Measurements from ENCODE around the gene MMD. TPM values are rescaled to one million over a fixed set of nuclear protein-coding genes. Genes with fewer than 3 reads are reported as not detected.
A peak's percentile ranks its signal among the peaks of the same experiment; 100 is the strongest.
"Not testable (repeated sequence)": the region's sequence is repeated elsewhere in the genome, so short reads cannot be mapped to it uniquely, and the experiment has no call there.

The MMD gene
- total RNA-seq, 2 donors from 2014 or later, result 11.6 to 13.9 TPM

DNA sequence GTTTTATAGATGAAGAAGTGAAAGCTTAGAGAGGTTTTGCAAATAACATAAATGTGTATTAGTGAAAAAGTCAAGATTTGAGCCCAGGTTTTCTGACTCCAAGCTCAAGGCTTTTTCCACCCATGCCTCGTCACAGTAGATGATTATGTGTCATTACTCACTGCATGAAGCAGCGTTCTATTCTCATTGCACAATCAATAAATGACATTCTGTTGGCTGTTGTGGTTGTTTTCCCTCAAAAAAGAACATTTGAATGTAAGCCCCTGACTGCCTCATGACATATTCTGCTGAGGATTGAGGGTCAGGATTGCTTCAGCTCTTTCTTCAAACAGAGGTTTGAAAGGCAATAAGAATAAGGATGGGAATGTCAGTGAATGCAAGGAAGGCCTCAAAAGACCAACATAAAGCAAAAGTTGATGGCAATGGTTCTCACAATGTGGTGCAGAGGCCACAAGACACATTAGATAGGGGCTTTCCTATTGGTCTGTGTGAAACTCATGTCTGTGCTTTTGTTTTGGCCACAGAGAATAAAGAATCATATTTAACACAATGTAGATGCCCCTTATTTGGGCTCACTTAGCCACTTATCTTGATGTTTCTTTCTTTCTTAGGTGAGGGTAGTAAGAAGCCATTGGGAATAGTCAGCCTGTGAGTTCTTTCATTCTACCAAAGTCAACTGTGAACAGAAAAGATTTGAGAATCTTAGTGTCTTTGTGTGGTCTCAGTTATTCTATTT is 5.4 kb upstream of the MMD start:
- ATAC-seq, result no peak
- DNase-seq, result no peak
- intact Hi-C loops (cut with DNase I, micrococcal nuclease), result no loop called here

DNA sequence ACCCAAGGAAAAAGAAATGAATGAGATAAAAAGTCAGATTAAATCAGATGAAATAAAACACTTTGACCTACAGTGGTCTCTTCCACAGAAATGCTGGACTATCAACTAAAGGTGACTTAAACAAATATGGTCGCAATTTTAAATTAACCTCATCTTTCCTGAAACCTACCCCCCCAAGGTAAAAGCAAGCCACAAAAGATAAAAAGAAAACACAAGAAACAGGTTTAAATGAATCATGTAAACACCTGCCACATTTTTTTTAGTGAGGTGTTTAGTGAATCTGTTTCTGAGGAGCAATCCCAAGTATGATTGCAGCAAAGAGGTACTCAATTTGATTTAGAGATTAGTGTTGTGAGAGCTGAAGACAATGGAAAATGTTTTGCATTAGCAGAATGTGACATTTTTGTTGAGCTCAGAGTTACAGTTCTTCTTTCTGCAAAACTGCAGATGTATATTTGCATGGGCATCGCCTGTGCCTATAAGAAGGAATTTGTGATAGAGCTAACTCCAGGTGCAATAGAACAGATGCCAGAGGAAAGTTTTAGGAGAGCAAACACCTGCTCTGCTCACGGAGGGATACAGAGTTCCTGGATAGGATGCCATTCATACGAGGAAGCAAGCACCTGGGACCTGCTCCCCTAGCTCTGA is 3.4 kb upstream of the MMD start:
- ATAC-seq (no peak), DNase-seq (no peak)
- intact Hi-C loops (cut with DNase I, micrococcal nuclease), result no loop called here

GRCh38 chr17:55423535-55423934 is 1.9 kb upstream of the MMD start:
- DNase-seq (no peak), ATAC-seq (no peak)
- intact Hi-C loops (cut with DNase I, micrococcal nuclease), result no loop called here

- DNase-seq, result peak in 1 of 2 donors; percentile 23
- intact Hi-C loops (cut with DNase I, micrococcal nuclease); ATAC-seq: not testable (repeated sequence)
Observed at GRCh38 chr17:55422828-55423164, 1.2 kb upstream of the MMD start.

DNA sequence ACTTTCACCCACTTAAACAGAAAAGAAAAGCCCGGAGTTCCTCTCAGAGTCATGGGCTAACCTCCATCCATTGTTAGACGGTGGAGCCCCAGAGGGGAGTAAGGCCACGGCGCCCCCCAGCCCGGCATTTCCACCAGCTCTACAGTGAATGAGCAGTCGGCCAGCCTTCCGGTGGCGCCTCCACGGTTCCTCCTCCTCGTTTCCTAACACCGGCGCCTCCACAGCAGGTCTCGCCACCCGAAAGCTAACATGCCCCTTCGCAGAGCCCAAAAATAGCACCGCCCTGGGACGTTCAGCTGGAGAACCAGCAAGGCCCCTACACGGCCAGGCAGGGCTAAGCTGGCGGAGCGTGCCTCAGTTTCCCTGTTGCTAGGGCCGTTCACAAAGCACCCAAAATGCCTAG is 858 bp downstream of the MMD start:
- DNase-seq (peak; percentile 45 to 72), ATAC-seq (peak; percentile 25)
- intact Hi-C loops (cut with DNase I, micrococcal nuclease), result no loop called here

DNA sequence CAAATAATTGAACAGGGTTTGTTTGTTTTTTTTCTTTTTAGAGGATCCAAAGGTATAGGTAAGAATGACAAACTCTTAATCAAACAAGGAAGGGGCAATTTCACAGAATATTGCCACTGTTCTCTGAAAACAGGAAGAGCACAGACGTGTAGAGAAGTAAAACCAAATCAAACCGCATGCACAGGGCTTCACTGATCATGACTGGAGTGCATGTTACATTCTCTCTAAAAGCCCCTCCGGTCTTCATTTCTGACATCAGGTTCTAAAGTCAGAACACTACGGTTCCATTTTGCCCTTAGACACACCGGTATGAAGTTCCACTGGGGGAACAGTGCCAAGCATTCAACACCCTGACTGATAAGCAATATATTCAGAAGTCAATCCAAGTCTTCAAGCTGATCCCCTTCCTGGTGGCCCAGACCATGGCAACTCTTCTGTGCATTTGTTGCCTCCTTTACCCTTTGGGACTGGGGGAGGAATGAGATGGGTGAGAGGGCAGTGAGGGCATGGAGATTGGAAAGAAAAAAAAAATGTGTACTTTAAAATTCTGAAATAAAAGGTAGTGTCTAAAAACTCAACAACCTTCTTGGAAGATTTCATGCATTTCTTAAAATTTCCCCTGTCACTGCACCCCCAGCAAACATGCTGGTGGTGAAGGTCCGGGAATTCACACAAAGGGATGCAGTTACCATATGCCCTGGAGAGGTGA is 1.4 kb downstream of the MMD start:
- DNase-seq, result no peak
- no peak for ATAC-seq
- intact Hi-C loops (cut with DNase I, micrococcal nuclease), result no loop called here

GRCh38 chr17:55418369-55419268 is 3.0 kb downstream of the MMD start:
- DNase-seq (no peak), ATAC-seq (no peak)
- intact Hi-C loops (cut with DNase I, micrococcal nuclease), result loop anchor here in 1 of 2 donors (10.0 kb wide), 1 partner anchor 64 kb away; no protein-coding TSS in a partner anchor

DNA sequence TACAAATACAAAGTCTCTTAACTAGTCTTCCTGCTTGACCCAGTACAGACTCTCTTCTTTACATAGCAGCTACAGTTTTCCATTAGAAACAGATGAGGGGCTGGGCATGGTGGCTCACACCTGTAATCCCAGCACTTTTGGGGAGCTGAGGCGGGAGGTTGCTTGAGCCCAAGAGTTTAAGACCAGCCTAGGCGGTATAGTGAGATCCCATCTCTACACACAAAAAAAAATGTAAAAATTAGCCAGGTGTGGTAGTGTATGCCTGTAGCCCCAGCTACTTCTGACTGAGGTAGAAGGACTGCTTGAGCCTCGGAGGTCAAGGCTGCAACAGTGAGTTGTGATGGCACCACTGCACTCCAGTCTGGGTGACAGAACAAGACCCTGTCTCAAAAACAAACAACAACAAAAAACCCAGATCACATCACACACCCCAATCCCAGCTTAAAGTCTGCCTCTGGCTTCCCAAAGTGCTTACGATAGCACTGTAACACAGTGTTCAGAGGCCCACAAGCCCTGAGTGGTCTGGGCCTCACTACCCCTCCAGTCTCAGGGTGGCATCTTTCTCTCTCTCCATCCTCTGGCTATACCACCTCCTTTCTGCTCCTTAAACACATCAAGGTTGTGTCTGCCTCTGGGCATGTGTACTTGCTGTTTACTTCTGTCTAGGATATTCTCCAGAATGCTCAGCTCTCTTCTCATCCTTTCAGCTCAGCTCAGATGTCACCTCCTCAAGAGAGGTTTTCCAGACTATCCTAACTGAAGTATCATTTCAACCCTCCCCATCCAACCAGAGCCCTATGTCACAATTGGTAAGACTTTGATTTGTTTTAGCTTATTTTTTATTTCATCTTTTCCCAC is 4.0 kb downstream of the MMD start:
- ATAC-seq (no peak), DNase-seq (no peak)
- intact Hi-C loops (cut with DNase I, micrococcal nuclease), result loop anchor here in 1 of 2 donors (10.0 kb wide), 1 partner anchor 63 kb away; no protein-coding TSS in a partner anchor

- intact Hi-C loops (cut with DNase I, micrococcal nuclease), result loop anchor here in 1 of 2 donors (10.0 kb wide), 1 partner anchor 62 kb away; no protein-coding TSS in a partner anchor
- DNase-seq (no peak), ATAC-seq (no peak)
Observed at GRCh38 chr17:55416470-55417052, 5.1 kb downstream of the MMD start.

- no peak for ATAC-seq
- DNase-seq, result no peak
- intact Hi-C loops (cut with DNase I, micrococcal nuclease), result loop anchor here in 1 of 2 donors (10.0 kb wide), 1 partner anchor 61 kb away; no protein-coding TSS in a partner anchor
Observed at GRCh38 chr17:55416000-55416399, 5.6 kb downstream of the MMD start.

GRCh38 chr17:55414983-55415382 is 6.7 kb downstream of the MMD start:
- DNase-seq (no peak), ATAC-seq (no peak)
- intact Hi-C loops (cut with DNase I, micrococcal nuclease), result loop anchor here in 1 of 2 donors (10.0 kb wide), 1 partner anchor 60 kb away; no protein-coding TSS in a partner anchor

DNA sequence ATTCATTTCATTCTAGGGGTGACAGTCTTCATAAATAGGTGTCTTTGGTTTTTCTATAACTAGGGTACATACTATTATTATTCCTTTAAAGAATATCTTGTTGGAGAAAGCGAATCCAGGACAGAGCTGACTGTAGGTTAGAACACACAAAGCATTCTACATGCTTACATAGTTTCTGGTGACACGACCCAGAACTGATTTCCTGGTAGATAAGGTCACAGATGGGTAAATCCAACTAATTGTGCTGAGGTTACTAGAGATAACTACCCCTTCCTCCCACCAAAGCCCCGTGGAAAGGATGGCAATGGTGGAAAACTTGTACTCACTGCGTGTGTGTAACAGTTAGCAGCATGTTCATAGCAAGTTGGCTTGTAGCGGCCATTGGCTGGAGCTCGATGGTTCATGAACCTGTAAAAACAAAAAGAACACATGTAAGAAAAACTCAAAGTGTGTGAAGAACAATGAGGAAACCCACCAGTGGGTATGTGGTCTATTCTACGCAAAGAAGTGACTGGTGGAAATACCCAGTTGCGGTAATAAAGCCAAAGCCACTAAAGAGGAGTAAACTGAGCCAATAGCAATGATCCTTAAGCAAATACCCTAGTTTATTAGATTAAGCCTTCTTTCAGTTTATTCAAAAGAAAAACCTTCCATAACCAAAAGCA is 7.7 kb downstream of the MMD start:
- ATAC-seq, result no peak
- DNase-seq, result no peak
- intact Hi-C loops (cut with DNase I, micrococcal nuclease), result loop anchor here in 1 of 2 donors (10.0 kb wide), 1 partner anchor 59 kb away; no protein-coding TSS in a partner anchor

- no peak for ATAC-seq
- intact Hi-C loops (cut with DNase I, micrococcal nuclease), result loop anchor here in 1 of 2 donors (10.0 kb wide), 1 partner anchor 57 kb away; no protein-coding TSS in a partner anchor
- DNase-seq, result no peak
Observed at GRCh38 chr17:55411463-55411855, 10.2 kb downstream of the MMD start.

- intact Hi-C loops (cut with DNase I, micrococcal nuclease), result loop anchor here in 1 of 2 donors (10.0 kb wide), 1 partner anchor 56 kb away; no protein-coding TSS in a partner anchor
- DNase-seq, result no peak
- ATAC-seq, result no peak
Observed at GRCh38 chr17:55410722-55411462, 10.7 kb downstream of the MMD start.

DNA sequence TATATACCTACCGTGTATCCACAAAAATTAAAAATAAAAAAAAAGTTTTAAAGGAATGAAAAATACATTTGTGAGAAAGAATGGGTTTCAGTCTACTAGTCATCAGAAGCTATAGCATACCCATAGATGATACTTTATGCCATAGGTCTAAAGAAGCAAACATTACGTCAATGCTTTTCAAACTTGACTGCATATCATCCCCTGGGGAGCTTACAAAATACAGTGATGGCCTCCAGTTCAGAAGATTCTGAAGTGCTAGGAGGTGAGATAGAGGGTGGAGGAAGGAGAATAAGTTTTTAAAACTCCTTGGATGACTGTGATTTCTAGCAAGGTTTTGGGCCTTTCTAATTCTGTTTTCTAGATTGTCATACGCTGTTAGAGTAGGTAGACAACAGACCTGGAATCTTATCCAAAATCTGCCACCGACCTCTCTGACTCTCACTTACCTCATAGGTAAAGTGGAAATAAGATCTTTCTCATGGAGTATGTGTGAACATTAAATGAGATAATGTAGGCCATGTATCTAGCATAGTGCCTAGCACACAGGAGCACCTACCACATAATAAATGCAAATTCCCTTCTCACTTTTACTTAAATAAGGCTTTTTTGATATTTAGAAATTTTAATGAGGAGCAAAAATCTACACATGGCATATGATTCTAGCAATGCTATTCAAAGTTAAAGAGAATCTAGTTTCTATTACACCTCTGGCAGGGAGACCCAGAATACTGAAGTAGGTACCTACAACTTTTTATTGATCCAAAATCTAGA is 12.4 kb downstream of the MMD start:
- DNase-seq (no peak), ATAC-seq (no peak)
- intact Hi-C loops (cut with DNase I, micrococcal nuclease), result no loop called here

All from left colon (tissue), 2 donors.